ENCODE measurements around the gene NFKBIL1.

DNA sequence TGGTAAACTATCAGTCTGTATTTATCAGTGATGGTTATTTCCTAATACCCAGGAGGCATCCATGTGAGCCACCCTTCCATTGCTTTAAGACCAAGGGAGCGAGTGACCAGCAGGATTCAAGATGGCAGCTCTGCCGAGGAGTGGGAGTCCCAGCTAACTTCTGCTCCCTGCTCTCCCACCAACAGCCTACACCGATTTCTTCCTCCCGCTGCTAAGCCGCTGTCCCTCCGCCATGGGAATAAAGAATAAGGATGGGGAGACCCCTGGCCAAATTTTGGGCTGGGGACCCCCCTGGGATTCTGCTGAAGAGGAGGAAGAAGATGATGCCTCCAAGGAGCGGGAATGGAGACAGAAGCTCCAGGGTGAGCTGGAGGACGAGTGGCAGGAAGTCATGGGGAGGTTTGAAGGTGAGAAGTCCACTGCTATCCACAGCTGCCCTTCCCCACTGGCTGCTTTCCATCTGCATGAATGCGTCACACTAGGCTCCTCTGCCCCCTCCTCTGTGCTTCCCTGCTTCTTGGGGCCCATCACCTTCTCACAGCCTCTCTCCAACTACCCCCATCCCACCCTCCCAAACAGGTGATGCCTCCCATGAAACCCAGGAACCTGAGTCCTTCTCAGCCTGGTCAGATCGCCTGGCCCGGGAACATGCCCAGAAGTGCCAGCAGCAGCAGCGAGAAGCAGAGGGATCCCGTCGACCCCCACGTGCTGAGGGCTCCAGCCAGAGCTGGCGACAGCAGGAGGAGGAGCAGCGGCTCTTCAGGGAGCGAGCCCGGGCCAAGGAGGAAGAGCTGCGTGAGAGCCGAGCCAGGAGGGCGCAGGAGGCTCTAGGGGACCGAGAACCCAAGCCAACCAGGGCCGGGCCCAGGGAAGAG lies 10.3 kb downstream of the NFKBIL1 start:
- TF ChIP-seq, protein P1, sequence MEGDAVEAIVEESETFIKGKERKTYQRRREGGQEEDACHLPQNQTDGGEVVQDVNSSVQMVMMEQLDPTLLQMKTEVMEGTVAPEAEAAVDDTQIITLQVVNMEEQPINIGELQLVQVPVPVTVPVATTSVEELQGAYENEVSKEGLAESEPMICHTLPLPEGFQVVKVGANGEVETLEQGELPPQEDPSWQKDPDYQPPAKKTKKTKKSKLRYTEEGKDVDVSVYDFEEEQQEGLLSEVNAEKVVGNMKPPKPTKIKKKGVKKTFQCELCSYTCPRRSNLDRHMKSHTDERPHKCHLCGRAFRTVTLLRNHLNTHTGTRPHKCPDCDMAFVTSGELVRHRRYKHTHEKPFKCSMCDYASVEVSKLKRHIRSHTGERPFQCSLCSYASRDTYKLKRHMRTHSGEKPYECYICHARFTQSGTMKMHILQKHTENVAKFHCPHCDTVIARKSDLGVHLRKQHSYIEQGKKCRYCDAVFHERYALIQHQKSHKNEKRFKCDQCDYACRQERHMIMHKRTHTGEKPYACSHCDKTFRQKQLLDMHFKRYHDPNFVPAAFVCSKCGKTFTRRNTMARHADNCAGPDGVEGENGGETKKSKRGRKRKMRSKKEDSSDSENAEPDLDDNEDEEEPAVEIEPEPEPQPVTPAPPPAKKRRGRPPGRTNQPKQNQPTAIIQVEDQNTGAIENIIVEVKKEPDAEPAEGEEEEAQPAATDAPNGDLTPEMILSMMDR (IDR thresholded peaks at IDR 0.05) = no peak
- no peak for TF ChIP-seq EP300 (IDR thresholded peaks at IDR 0.05)

Data from stomach (tissue), 4 donors.